ENCODE results near the gene TMEM198. TPM values are rescaled to one million over a fixed set of nuclear protein-coding genes. Genes with fewer than 3 reads are reported as not detected.

The TMEM198 gene, protein sequence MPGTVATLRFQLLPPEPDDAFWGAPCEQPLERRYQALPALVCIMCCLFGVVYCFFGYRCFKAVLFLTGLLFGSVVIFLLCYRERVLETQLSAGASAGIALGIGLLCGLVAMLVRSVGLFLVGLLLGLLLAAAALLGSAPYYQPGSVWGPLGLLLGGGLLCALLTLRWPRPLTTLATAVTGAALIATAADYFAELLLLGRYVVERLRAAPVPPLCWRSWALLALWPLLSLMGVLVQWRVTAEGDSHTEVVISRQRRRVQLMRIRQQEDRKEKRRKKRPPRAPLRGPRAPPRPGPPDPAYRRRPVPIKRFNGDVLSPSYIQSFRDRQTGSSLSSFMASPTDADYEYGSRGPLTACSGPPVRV
- total RNA-seq = 1 to 10 TPM; 3.3 to 5.7 TPM

DNA sequence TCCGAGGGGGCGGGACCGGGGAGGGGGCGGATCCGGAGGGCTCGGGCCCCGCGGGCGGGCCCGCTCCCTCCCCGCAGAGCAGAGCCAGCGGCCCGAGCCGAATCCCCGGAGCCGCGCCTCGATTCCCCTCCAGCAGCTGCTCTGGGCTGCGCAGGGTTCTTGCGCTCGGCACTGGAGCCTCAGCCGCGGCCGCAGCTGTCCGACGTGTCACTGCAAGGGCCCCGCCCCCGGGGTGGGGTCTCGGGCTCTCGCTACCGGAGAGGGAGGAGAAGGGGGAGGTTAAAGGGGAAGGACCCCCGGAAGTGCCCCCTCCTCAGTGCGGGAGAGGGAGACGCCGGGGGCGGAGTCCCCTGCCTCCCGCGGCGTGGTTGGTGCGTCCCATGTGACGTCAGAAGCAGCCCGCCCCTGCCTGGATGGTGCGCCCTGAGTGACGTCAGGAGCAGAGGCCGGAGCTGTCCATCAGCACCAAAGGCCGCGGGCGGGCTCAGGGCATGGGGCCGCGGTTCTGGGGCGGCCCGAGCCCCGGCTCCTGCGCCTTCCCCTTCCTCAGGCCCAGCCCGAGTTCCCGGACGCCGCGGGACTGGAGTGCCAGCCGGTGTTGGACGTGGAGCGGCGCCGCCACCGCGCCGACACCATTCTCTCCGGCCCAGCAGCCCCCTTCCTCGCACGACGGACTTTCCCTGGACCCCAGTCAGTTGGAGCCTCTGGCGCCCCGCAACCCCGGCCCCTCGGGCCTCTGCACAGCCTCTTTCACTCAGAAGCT, at the start of gene TMEM198, which contains the start of gene CHPF:
Gene TMEM198 (plus strand): TSS at position 433 of the 763 bp plus-strand sequence. CDS start 700 bp downstream, outside the sequence.
Gene CHPF (minus strand): TSS at position 214 of the 763 bp plus-strand sequence. CDS start 271 bp downstream, outside the sequence.
- Histone ChIP-seq H3K9me3 (no peaks in the 10 kb centered on the region), H3K27ac (peak within 1 kb of the TSS; percentile 94 to 98 (median 97)), H3K27me3 (no peaks in the 10 kb centered on the region), H3K36me3 (replicated peaks in 1 of 2; ENCODE audit: insufficient read depth in 1 of 2, low read depth in 2 of 2) (peaks cover 0 to 18% of the 10 kb centered on the region in 2 donors), H3K4me3 (peak within 1 kb of the TSS; percentile 92 to 95), H3K4me1 (peaks cover 32% of the 10 kb centered on the region)
- peak; percentile 99 to 100 (median 99) for DNase-seq
- peak; percentile 91 for ATAC-seq
- intact Hi-C loops (cut with DNase I) = no loop called here
- TF ChIP-seq, protein P1, sequence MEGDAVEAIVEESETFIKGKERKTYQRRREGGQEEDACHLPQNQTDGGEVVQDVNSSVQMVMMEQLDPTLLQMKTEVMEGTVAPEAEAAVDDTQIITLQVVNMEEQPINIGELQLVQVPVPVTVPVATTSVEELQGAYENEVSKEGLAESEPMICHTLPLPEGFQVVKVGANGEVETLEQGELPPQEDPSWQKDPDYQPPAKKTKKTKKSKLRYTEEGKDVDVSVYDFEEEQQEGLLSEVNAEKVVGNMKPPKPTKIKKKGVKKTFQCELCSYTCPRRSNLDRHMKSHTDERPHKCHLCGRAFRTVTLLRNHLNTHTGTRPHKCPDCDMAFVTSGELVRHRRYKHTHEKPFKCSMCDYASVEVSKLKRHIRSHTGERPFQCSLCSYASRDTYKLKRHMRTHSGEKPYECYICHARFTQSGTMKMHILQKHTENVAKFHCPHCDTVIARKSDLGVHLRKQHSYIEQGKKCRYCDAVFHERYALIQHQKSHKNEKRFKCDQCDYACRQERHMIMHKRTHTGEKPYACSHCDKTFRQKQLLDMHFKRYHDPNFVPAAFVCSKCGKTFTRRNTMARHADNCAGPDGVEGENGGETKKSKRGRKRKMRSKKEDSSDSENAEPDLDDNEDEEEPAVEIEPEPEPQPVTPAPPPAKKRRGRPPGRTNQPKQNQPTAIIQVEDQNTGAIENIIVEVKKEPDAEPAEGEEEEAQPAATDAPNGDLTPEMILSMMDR (IDR thresholded peaks at IDR 0.05) = peak in 2 of 7 experiments; percentile 9 to 35
- TF ChIP-seq POLR2A (IDR thresholded peaks at IDR 0.05) = peak; percentile 87 to 93 (median 91)
- whole genome bisulfite sequencing, 2 donors = 0 to 1% methylated on average over 15 to 71 of the region's 75 CpGs

DNA sequence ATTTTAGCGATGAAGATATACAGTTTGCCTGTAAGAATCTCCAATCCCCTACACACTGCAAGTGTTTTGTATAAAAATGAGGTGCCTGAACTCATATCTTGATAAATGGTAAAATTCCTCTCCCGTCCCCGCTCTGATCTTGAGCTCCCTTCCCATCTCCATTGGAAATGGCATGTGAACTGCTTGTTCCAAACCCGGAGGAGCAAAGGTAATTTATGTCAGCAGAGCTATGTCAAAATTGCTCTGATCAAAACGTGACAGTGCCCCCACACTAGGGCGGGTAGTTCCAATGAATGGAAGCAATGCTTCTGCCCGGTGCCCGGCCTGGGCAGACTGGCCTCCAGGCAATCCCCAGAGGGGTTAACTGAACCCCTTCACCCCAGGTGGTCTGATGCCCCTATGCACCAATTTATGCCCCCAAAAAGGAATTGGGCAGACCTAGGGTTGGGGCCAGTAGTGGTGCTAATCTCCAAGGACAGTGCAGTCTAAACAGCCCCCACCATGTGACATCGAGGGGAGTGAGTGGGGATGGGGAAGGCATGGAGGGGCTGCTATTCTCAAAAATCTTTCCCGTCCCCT, 48.8 kb upstream of the TMEM198 start:
- TF ChIP-seq, protein P1 (IDR thresholded peaks at IDR 0.05) = no peak
- no peak for TF ChIP-seq POLR2A (IDR thresholded peaks at IDR 0.05)
- peaks cover 22% of the 10 kb centered on the region for H3K4me1 ChIP-seq
- ATAC-seq (no peak), DNase-seq (no peak)
- intact Hi-C loops (cut with DNase I) = loop anchor here (5.0 kb wide), 1 partner anchor 37 kb away; no protein-coding TSS in a partner anchor
- no peak overlapping the region for H3K4me3 ChIP-seq
- whole genome bisulfite sequencing, 2 donors = 14 to 21% methylated on average over 10 of the region's 10 CpGs
- peaks cover 0 to 4% of the 10 kb centered on the region in 2 donors for H3K27me3 ChIP-seq
- no peaks in the 10 kb centered on the region for H3K36me3 ChIP-seq (replicated peaks in 1 of 2; ENCODE audit: insufficient read depth in 1 of 2, low read depth in 2 of 2)
- H3K9me3 ChIP-seq = no peaks in the 10 kb centered on the region
- H3K27ac ChIP-seq = no peak overlapping the region

DNA sequence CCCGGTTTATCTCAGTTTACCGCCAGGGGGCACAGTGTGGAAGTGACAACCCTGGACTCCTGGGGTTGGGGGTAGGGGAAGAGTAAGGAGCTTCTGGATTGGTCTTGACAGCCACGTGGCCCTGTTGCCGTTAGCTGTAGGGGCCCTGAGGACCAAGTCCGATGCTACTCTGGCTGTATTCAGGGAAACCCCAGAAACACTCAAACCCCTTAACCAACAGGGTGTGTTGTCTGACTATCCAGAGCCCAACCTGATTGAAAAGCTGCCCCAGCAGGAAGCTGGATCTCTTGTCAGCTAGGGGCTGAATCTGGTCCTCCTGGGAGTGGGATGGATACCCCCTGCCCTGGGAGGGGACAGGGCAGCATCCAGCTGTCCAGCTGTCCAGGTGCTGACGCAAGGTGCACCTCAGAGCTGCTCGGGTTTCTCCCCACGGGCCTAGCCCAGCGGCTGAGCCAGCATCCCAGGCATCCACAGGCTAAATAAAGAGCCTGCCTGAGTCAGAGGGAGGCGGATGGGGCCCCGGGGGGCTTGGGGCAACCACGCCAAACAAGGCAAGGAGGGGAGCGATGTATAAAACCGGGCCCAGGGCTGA, 48.2 kb upstream of the TMEM198 start:
- Histone ChIP-seq H3K36me3 (replicated peaks in 1 of 2; ENCODE audit: insufficient read depth in 1 of 2, low read depth in 2 of 2) (no peaks in the 10 kb centered on the region), H3K27ac (no peak overlapping the region), H3K4me1 (peaks cover 27% of the 10 kb centered on the region), H3K4me3 (no peak overlapping the region), H3K27me3 (peaks cover 0 to 4% of the 10 kb centered on the region in 2 donors), H3K9me3 (no peaks in the 10 kb centered on the region)
- TF ChIP-seq, protein P1 (IDR thresholded peaks at IDR 0.05) = peak; percentile 17 to 62 (median 45)
- TF ChIP-seq POLR2A (IDR thresholded peaks at IDR 0.05) = no peak
- WGBS, 2 donors = 0 to 27% methylated on average over 5 to 12 of the region's 14 CpGs
- DNase-seq (peak; percentile 52 to 71 (median 62)), ATAC-seq (no peak)
- intact Hi-C loops (cut with DNase I) = loop anchor here (5.0 kb wide), 1 partner anchor 37 kb away; no protein-coding TSS in a partner anchor

DNA sequence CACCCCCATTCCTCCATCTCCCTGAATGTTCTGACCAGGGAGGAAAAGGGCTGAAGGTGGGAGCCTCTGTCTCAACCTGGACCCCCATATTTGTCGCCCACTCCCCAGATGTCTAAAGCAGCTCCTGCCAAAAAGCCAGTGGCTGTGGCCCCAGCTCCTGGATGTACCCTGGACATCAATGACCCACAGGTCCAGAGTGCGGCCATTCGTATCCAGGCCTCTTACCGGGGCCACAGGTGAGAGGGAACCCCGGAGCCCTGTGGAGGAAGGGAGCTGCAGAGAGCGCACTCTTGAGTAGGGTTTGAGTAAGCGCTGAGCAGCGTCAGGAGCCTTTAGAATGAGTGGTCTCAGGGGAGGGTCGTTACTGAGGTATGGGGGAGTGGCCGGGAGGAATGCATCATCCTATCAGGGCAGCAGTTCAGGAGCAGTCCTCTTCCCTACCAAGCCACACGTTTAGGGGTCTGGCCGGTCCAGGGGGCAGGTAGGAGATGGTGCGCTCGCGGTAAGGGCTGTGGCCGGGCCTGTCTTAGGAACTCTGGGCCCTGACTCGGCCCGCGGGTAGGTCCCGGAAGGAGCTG, 47.5 kb upstream of the TMEM198 start:
- H3K36me3 ChIP-seq (replicated peaks in 1 of 2; ENCODE audit: insufficient read depth in 1 of 2, low read depth in 2 of 2) = no peaks in the 10 kb centered on the region
- no peak overlapping the region for H3K4me3 ChIP-seq
- WGBS, 2 donors = 45 to 55% methylated on average over 11 to 19 of the region's 20 CpGs
- ATAC-seq (no peak), DNase-seq (no peak)
- H3K9me3 ChIP-seq = no peaks in the 10 kb centered on the region
- no peak overlapping the region for H3K27ac ChIP-seq
- H3K4me1 ChIP-seq = peaks cover 33% of the 10 kb centered on the region
- intact Hi-C loops (cut with DNase I) = loop anchor here (5.0 kb wide), 1 partner anchor 36 kb away; no protein-coding TSS in a partner anchor
- TF ChIP-seq, protein P1 (IDR thresholded peaks at IDR 0.05) = no peak
- TF ChIP-seq POLR2A (IDR thresholded peaks at IDR 0.05) = no peak
- H3K27me3 ChIP-seq = peaks cover 0 to 4% of the 10 kb centered on the region in 2 donors
